Transverse colon (tissue), 4 donors: Measurements from ENCODE around the gene RBM20. TPM values are rescaled to one million over a fixed set of nuclear protein-coding genes. Genes with fewer than 3 reads are reported as not detected.

Experiments used
- DNase-seq: peaks from one replicate; pipeline ENCODE4 v3.0.0-alpha.2; 2019
- H3K27ac ChIP-seq, 4 donors: fragments of 200-600 bp; sonication (generic); 2 replicates each; pipeline ENCODE4 v1.5.1; 2016 to 2018; ENCODE audit warnings: inconsistent platforms in 4 of 4
- H3K27me3 ChIP-seq: fragments of 200-600 bp; sonication (generic); 2 replicates; pipeline ENCODE4 v1.5.1; 2017; ENCODE audit warnings: inconsistent platforms
- H3K36me3 ChIP-seq, 4 donors: fragments of 200-600 bp; sonication (generic); 2 replicates each; pipeline ENCODE4 v1.5.1; 2017 to 2019; ENCODE audit warnings: inconsistent platforms in 4 of 4
- H3K4me1 ChIP-seq, 4 donors: fragments of 200-600 bp; sonication (generic); 2 replicates each; pipeline ENCODE4 v1.5.1; 2017 to 2020; ENCODE audit warnings: inconsistent platforms in 4 of 4
- H3K4me3 ChIP-seq, 4 donors: fragments of 200-600 bp; sonication (generic); 1 replicate in 1 of 4; 2 replicates in 3 of 4; pipeline versions ENCODE4 v1.5.1 to v1.6.1; 2017 to 2019; ENCODE audit warnings: inconsistent platforms in 4 of 4
- H3K9me3 ChIP-seq, 2 donors: fragments of 200-600 bp; sonication (generic); 2 replicates each; pipeline ENCODE4 v1.5.1; 2017 to 2019; ENCODE audit warnings: inconsistent platforms in 2 of 2
- EP300 ChIP-seq: sonication (generic); formaldehyde crosslinking; IDR thresholded peaks from one replicate; pipeline ENCODE4 v1.6.1; 2017; ENCODE audit warnings: antibody characterized with exemption, low read depth
- POLR2A ChIP-seq: fragments of 450-650 bp; IDR thresholded peaks from one replicate; pipeline ENCODE4 v1.6.1; 2016; ENCODE audit warnings: antibody characterized with exemption, mild to moderate bottlenecking, moderate library complexity
- POLR2AphosphoS5 ChIP-seq, 3 donors: sonication (generic); formaldehyde crosslinking; IDR thresholded peaks; one replicate each; pipeline ENCODE4 v1.6.1; 2016; ENCODE audit warnings: antibody characterized with exemption in 3 of 3
- WGBS, 2 donors: methylation state at CpG; one replicate each; pipeline ENCODE4 v1.1.5; 2018; ENCODE audit warnings: low coverage in 1 of 2; 5-methylcytosine and 5-hydroxymethylcytosine counted together
- in situ Hi-C, 4 donors: fragments of 200-750 bp; cut with MboI; loops; one replicate each; pipeline versions ENCODE4 v1.15.0 to v1.15.1; 2017; ENCODE audit warnings: low sequenced_read_pairs in 3 of 4, low pct_ligation_motif_present in 1 of 4, low pct_unique_long_range_greater_than_20kb in 1 of 4
- intact Hi-C: fragments of 100-400 bp; cut with DNase I; formaldehyde crosslinking; loops from one replicate; pipeline ENCODE4 v1.15.1; 2023; ENCODE audit warnings: low total_unique reads
- total RNA-seq, 4 donors: library from RNA; depleted of rRNA; stranded (reverse); fragments of >200 nt; gene quantifications; one replicate each; pipeline ENCODE4 v1.1.0, GENCODE V29; 2016
- TF ChIP-seq, protein P1 (sequence below), 5 experiments: fragments of 200-600 bp in 3 of 5; fragments of 450-650 bp in 2 of 5; sonication (generic) in 3 of 5; IDR thresholded peaks; 1 replicate in 2 of 5; 2 replicates in 3 of 5; pipeline ENCODE4 v1.5.1; 2016 to 2017; ENCODE audit warnings: antibody characterized with exemption in 5 of 5, inconsistent platforms in 3 of 5, mild to moderate bottlenecking in 2 of 5, moderate library complexity in 1 of 5

The RBM20 gene
- total RNA-seq, 4 donors from 2014 or later: 1.2 to 10.5 (median 2.9) TPM

DNA sequence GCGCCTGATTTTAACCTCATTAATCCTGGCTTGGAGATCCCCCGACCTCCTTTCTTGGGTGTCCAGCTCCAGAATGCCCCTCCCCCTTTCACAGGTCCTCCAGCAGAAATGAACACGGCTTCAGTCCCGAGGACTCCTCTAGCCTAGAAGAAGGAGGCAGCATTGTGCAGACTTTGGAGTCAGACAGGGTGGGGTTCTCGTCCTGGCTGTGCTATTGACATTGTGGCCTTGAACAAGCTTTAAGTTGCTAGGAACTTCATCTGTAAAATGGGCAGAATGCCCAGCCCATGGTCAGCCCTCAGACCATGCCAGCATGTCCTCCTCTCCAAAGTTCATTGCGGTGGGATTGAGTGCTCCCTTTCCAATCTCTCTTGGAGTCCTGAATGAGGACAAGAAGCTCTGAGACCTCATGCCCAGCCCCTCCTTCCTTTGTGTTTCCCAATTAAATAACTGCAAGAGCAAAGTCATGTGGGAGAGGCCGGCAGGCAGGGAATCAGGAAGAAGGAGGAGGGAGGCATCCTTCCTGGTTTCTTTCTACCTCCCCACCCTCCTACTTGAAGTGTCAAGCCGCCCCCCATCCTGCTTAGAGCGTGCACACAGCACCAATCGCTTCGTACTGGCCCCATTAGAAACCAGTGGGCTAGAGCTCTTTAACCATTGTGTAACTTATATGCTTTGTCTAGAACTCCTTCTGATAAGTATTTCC lies 86.4 kb downstream of the RBM20 start:
- no peak overlapping the region for H3K27ac ChIP-seq
- DNase-seq: no peak
- 78 to 85% methylated on average over 5 to 11 of the region's 11 CpGs for WGBS, 2 donors
- no peaks in the 10 kb centered on the region for H3K27me3 ChIP-seq
- no peaks in the 10 kb centered on the region for H3K9me3 ChIP-seq
- no peaks in the 10 kb centered on the region for H3K4me1 ChIP-seq
- H3K4me3 ChIP-seq: no peak overlapping the region
- intact Hi-C loops: no loop called here
- in situ Hi-C loops: loop anchor here in 1 of 4 donors (25.0 kb wide), 1 partner anchor 482 kb away; no protein-coding TSS in a partner anchor
- TF ChIP-seq POLR2AphosphoS5 (IDR thresholded peaks at IDR 0.05): no peak
- TF ChIP-seq, protein P1, sequence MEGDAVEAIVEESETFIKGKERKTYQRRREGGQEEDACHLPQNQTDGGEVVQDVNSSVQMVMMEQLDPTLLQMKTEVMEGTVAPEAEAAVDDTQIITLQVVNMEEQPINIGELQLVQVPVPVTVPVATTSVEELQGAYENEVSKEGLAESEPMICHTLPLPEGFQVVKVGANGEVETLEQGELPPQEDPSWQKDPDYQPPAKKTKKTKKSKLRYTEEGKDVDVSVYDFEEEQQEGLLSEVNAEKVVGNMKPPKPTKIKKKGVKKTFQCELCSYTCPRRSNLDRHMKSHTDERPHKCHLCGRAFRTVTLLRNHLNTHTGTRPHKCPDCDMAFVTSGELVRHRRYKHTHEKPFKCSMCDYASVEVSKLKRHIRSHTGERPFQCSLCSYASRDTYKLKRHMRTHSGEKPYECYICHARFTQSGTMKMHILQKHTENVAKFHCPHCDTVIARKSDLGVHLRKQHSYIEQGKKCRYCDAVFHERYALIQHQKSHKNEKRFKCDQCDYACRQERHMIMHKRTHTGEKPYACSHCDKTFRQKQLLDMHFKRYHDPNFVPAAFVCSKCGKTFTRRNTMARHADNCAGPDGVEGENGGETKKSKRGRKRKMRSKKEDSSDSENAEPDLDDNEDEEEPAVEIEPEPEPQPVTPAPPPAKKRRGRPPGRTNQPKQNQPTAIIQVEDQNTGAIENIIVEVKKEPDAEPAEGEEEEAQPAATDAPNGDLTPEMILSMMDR (IDR thresholded peaks at IDR 0.05): no peak
- TF ChIP-seq POLR2A: no peak
- TF ChIP-seq EP300: no peak
- no peaks in the 10 kb centered on the region for H3K36me3 ChIP-seq

DNA sequence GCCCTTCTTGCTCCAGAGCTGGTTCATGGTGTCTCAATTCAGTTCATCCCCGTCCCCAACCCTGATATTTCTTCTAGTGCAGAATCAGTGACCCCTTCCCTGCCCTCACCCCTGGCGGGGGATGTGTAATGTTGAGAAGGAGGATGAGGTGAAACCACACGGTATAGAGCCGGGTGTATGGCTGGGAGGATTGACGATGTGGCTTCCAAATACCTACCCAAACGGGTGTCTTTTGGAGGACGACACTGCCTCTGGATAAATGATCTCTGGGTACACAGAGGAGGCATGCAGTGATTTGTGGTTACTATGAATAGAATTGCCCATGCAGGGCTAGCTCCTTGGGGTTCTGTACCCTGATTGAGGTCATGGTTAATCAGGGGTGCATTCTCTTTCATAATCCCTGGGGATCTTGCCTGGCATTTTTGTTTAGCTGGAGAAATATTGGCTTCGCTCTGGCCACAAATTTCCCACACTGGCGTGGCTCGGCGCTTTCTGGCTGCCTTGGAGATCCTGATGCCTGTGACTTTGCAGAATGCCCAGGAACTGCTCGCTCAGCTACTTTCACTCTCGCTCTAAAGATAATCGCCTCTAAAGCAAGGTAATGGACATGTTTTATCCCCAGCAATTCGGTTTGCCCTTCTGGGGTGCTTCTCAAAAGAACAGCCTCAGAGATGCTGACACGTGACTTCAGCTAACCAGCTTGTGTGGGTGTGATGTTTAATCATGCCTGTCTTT lies 89.2 kb downstream of the RBM20 start:
- in situ Hi-C loops: loop anchor here in 1 of 4 donors (25.0 kb wide), 1 partner anchor 479 kb away; no protein-coding TSS in a partner anchor
- Histone ChIP-seq H3K9me3 (no peaks in the 10 kb centered on the region), H3K4me1 (no peaks in the 10 kb centered on the region), H3K4me3 (no peak overlapping the region), H3K36me3 (no peaks in the 10 kb centered on the region), H3K27ac (no peak overlapping the region), H3K27me3 (no peaks in the 10 kb centered on the region)
- 75 to 80% methylated on average over 2 to 16 of the region's 16 CpGs for WGBS, 2 donors
- no peak for DNase-seq
- intact Hi-C loops: no loop called here
- TF ChIP-seq, protein P1 (IDR thresholded peaks at IDR 0.05): no peak
- TF ChIP-seq POLR2A: no peak
- TF ChIP-seq POLR2AphosphoS5 (IDR thresholded peaks at IDR 0.05): no peak
- no peak for TF ChIP-seq EP300

DNA sequence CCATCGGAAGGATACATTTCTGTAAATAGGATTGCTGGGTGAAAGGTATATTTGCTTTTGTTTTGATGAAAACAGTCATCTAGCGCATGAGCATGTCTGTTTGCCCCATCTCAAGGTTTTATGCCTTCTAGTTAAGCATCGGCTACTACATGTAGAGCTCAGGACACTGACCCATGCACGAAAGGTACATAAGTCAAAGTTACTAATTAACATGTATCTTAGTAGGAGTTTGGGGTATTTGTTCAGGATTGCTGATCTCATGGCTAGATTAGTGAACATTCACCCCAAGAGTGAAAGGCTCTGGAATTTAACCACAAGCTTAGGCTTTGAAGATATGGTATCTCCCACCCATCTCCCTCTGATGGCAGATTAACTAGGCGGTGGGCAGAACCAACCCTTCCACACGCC lies 91.5 kb downstream of the RBM20 start:
- Histone ChIP-seq H3K4me1 (no peaks in the 10 kb centered on the region), H3K4me3 (no peak overlapping the region), H3K9me3 (no peaks in the 10 kb centered on the region), H3K27me3 (no peaks in the 10 kb centered on the region), H3K27ac (no peak overlapping the region), H3K36me3 (no peaks in the 10 kb centered on the region)
- 84 to 91% methylated on average over 3 to 6 of the region's 6 CpGs for WGBS, 2 donors
- in situ Hi-C loops (loop anchor here in 1 of 4 donors (25.0 kb wide), 1 partner anchor 477 kb away; no protein-coding TSS in a partner anchor), intact Hi-C loops (no loop called here)
- DNase-seq: no peak
- TF ChIP-seq POLR2A (no peak), EP300 (no peak), POLR2AphosphoS5 (IDR thresholded peaks at IDR 0.05) (no peak)
- TF ChIP-seq, protein P1 (IDR thresholded peaks at IDR 0.05): no peak

DNA sequence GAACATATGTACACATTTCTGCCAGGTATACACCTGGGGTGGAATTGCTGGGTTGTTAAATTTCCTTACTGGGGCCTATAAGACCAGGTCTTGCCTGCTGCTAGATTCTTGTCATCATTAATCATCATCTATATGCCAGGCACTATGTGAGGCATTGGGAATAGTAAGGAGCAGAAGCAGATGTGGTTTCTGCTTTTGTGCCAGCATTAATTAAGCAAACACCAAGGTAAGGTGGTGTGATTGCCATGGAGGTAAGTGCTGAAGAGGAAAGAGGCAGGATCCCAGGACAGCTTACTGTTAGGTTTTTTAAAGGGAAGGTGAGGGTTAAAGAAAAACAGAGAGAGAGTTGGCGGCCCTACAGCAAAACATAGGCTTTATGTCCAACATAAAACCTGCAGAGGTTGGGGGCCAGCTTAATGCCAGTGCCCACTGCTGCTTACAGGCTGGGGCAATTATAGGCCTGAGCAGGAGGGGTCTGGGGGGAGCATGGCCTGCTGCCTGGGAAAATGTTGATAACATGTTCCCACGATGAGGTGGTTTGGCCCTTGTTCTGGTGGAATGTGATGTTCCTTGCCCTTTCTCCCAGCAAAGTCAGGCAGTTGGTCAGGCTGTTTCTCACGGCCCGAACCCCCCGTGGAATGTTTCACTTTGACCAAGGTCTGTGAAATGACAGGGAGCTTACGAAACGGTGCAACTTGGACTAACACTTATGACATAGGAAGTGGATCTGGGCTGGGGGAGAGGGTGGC lies 93.9 kb downstream of the RBM20 start:
- no peak overlapping the region for H3K4me3 ChIP-seq
- no peaks in the 10 kb centered on the region for H3K9me3 ChIP-seq
- intact Hi-C loops (no loop called here), in situ Hi-C loops (loop anchor here in 1 of 4 donors (25.0 kb wide), 1 partner anchor 474 kb away; no protein-coding TSS in a partner anchor)
- H3K27me3 ChIP-seq: no peaks in the 10 kb centered on the region
- no peak overlapping the region for H3K27ac ChIP-seq
- no peaks in the 10 kb centered on the region for H3K36me3 ChIP-seq
- no peaks in the 10 kb centered on the region for H3K4me1 ChIP-seq
- TF ChIP-seq POLR2A (no peak), EP300 (no peak), POLR2AphosphoS5 (IDR thresholded peaks at IDR 0.05) (no peak)
- TF ChIP-seq, protein P1 (IDR thresholded peaks at IDR 0.05): no peak
- no peak for DNase-seq
- 63 to 82% methylated on average over 2 to 7 of the region's 7 CpGs for WGBS, 2 donors
